Adipocyte (in vitro differentiated cells): ENCODE results near the gene WIPF3.

ENCODE experiments used
- DNase-seq: peaks from one replicate; pipeline ENCODE4 v3.0.0-alpha.2; 2015; ENCODE audit warnings: low read depth
- H3K27me3 ChIP-seq: replicated peaks from 2 replicates; pipeline ENCODE4 v1.7.0; 2013; ENCODE audit warnings: mild to moderate bottlenecking, low read length, moderate library complexity; ENCODE audit not compliant: control insufficient read depth, insufficient read depth
- H3K36me3 ChIP-seq: 2 replicates; pipeline ENCODE4 v1.7.0; 2013; ENCODE audit warnings: low read length, mild to moderate bottlenecking, moderate library complexity; ENCODE audit not compliant: control insufficient read depth, insufficient read depth, severe bottlenecking
- H3K4me1 ChIP-seq: 2 replicates; pipeline ENCODE4 v1.7.0; 2013; ENCODE audit warnings: mild to moderate bottlenecking, low read length, moderate library complexity; ENCODE audit not compliant: control insufficient read depth, insufficient read depth
- H3K4me3 ChIP-seq: 2 replicates; pipeline ENCODE4 v1.7.0; 2013; ENCODE audit warnings: mild to moderate bottlenecking, low read length, moderate library complexity
- H3K9ac ChIP-seq: 2 replicates; pipeline ENCODE4 v1.7.0; 2013; ENCODE audit warnings: mild to moderate bottlenecking, low read length, moderate library complexity
- H3K9me3 ChIP-seq: 2 replicates; pipeline ENCODE4 v1.7.0; 2013; ENCODE audit warnings: mild to moderate bottlenecking, low read length, moderate library complexity; ENCODE audit not compliant: control insufficient read depth

Gene WIPF3

GRCh38 chr7:29865526-29865925 is 59.2 kb downstream of the WIPF3 start:
- peak; percentile 82 for DNase-seq
- no peaks in the 10 kb centered on the region for H3K9me3 ChIP-seq
- H3K4me3 ChIP-seq = no peak overlapping the region
- no peaks in the 10 kb centered on the region for H3K36me3 ChIP-seq
- H3K9ac ChIP-seq = no peak overlapping the region
- H3K27me3 ChIP-seq = no peaks in the 10 kb centered on the region
- H3K4me1 ChIP-seq = peaks cover 20% of the 10 kb centered on the region

- Histone ChIP-seq H3K4me3 (no peak overlapping the region), H3K27me3 (no peaks in the 10 kb centered on the region), H3K9ac (no peak overlapping the region), H3K4me1 (peaks cover 20% of the 10 kb centered on the region), H3K9me3 (no peaks in the 10 kb centered on the region), H3K36me3 (no peaks in the 10 kb centered on the region)
- peak; percentile 63 for DNase-seq
Observed at GRCh38 chr7:29866490-29866930, 60.2 kb downstream of the WIPF3 start.

GRCh38 chr7:29871787-29872398 is 65.6 kb downstream of the WIPF3 start:
- DNase-seq = peak; percentile 82
- Histone ChIP-seq H3K36me3 (no peaks in the 10 kb centered on the region), H3K9me3 (no peaks in the 10 kb centered on the region), H3K4me1 (peaks cover 2% of the 10 kb centered on the region), H3K27me3 (no peaks in the 10 kb centered on the region), H3K4me3 (no peak overlapping the region), H3K9ac (no peak overlapping the region)

GRCh38 chr7:29873644-29874294 is 67.5 kb downstream of the WIPF3 start:
- Histone ChIP-seq H3K9me3 (no peaks in the 10 kb centered on the region), H3K4me3 (no peak overlapping the region), H3K4me1 (no peaks in the 10 kb centered on the region), H3K36me3 (no peaks in the 10 kb centered on the region), H3K27me3 (no peaks in the 10 kb centered on the region), H3K9ac (no peak overlapping the region)
- DNase-seq = no peak

GRCh38 chr7:29875741-29876140 is 69.4 kb downstream of the WIPF3 start:
- Histone ChIP-seq H3K9me3 (no peaks in the 10 kb centered on the region), H3K4me1 (peaks cover 5% of the 10 kb centered on the region), H3K9ac (no peak overlapping the region), H3K4me3 (no peak overlapping the region), H3K27me3 (no peaks in the 10 kb centered on the region), H3K36me3 (no peaks in the 10 kb centered on the region)
- no peak for DNase-seq

- no peaks in the 10 kb centered on the region for H3K27me3 ChIP-seq
- DNase-seq = no peak
- peaks cover 5% of the 10 kb centered on the region for H3K4me1 ChIP-seq
- H3K4me3 ChIP-seq = no peak overlapping the region
- H3K36me3 ChIP-seq = no peaks in the 10 kb centered on the region
- H3K9ac ChIP-seq = no peak overlapping the region
- H3K9me3 ChIP-seq = no peaks in the 10 kb centered on the region
Observed at GRCh38 chr7:29877196-29877595, 70.9 kb downstream of the WIPF3 start.

- DNase-seq = peak; percentile 59
- Histone ChIP-seq H3K4me1 (peaks cover 5% of the 10 kb centered on the region), H3K36me3 (no peaks in the 10 kb centered on the region)
Observed at GRCh38 chr7:29878081-29878688, 71.9 kb downstream of the WIPF3 start.

GRCh38 chr7:29879609-29880008 is 73.3 kb downstream of the WIPF3 start:
- peaks cover 2% of the 10 kb centered on the region for H3K27me3 ChIP-seq
- H3K9me3 ChIP-seq = no peaks in the 10 kb centered on the region
- no peaks in the 10 kb centered on the region for H3K36me3 ChIP-seq
- no peak overlapping the region for H3K4me3 ChIP-seq
- H3K9ac ChIP-seq = no peak overlapping the region
- H3K4me1 ChIP-seq = peaks cover 5% of the 10 kb centered on the region
- no peak for DNase-seq

More at GRCh38 chr7:29878081-29878688, 71.9 kb downstream of the WIPF3 start:
- H3K9ac ChIP-seq = no peak overlapping the region
- H3K27me3 ChIP-seq = no peaks in the 10 kb centered on the region
- no peak overlapping the region for H3K4me3 ChIP-seq
- H3K9me3 ChIP-seq = no peaks in the 10 kb centered on the region

- Histone ChIP-seq H3K27me3 (peaks cover 4% of the 10 kb centered on the region), H3K9ac (no peak overlapping the region), H3K4me3 (no peak overlapping the region), H3K9me3 (no peaks in the 10 kb centered on the region), H3K36me3 (no peaks in the 10 kb centered on the region), H3K4me1 (peaks cover 5% of the 10 kb centered on the region)
- no peak for DNase-seq
Observed at GRCh38 chr7:29881724-29882123, 75.4 kb downstream of the WIPF3 start.

GRCh38 chr7:29882481-29882880 is 76.2 kb downstream of the WIPF3 start:
- DNase-seq = no peak
- Histone ChIP-seq H3K36me3 (no peaks in the 10 kb centered on the region), H3K4me1 (peaks cover 5% of the 10 kb centered on the region), H3K4me3 (no peak overlapping the region), H3K27me3 (peaks cover 4% of the 10 kb centered on the region), H3K9ac (no peak overlapping the region), H3K9me3 (no peaks in the 10 kb centered on the region)

- Histone ChIP-seq H3K9me3 (no peaks in the 10 kb centered on the region), H3K9ac (no peak overlapping the region), H3K36me3 (no peaks in the 10 kb centered on the region), H3K4me1 (peaks cover 5% of the 10 kb centered on the region), H3K27me3 (peaks cover 4% of the 10 kb centered on the region), H3K4me3 (no peak overlapping the region)
- DNase-seq = no peak
Observed at GRCh38 chr7:29883462-29884398, 77.4 kb downstream of the WIPF3 start.
